GM12874 (cell line): Measurements from ENCODE around the gene CDC20.

Source experiments
- TF ChIP-seq, protein P1 (sequence below): IDR thresholded peaks from 2 replicates; pipeline ENCODE4 v1.5.1; 2011; ENCODE audit warnings: low read depth, mild to moderate bottlenecking, control low read depth, low read length, moderate library complexity; ENCODE audit not compliant: insufficient read depth

The CDC20 gene

DNA sequence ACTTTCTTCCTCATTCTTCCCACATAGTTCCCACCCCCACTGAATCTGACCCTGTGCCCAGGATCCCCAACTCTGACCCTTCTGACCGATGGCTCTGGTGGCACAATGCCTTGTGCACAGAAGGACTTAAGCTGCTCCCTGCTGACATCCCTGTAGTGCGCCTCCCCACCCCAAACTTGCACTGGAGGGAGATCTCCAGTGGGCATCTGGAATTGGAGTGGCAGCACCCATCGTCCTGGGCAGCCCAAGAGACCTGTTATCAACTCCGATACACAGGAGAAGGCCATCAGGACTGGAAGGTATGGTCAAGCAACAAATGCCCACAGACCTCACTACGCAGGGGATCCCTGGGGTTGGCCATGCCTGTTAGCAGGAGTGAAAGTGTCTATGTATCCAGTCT, 12.1 kb upstream of the CDC20 start:
- TF ChIP-seq, protein P1, sequence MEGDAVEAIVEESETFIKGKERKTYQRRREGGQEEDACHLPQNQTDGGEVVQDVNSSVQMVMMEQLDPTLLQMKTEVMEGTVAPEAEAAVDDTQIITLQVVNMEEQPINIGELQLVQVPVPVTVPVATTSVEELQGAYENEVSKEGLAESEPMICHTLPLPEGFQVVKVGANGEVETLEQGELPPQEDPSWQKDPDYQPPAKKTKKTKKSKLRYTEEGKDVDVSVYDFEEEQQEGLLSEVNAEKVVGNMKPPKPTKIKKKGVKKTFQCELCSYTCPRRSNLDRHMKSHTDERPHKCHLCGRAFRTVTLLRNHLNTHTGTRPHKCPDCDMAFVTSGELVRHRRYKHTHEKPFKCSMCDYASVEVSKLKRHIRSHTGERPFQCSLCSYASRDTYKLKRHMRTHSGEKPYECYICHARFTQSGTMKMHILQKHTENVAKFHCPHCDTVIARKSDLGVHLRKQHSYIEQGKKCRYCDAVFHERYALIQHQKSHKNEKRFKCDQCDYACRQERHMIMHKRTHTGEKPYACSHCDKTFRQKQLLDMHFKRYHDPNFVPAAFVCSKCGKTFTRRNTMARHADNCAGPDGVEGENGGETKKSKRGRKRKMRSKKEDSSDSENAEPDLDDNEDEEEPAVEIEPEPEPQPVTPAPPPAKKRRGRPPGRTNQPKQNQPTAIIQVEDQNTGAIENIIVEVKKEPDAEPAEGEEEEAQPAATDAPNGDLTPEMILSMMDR = no peak

DNA sequence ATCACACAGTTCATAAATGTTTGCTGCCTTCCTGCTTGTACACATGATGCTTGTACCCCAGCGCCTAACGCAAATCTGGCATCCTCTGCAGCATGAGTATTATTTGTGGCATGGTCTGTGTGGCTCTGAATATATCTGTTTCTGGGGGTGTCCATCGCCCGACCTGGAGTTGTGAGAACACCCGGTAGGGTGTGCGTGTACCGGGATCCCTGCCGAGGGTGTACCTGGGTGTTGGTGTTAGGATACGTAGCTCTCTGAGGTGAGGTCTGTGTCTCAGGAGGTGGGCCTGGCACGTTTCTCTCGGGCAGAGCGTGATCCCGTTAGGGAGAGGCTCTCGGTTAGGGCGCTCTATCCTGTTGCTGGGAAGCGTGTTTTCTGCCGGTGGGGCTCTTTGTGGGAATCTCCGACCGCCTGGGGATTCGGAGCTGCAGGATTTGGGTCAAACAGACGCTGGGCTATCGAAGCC, 10.4 kb upstream of the CDC20 start:
- TF ChIP-seq, protein P1 = no peak

DNA sequence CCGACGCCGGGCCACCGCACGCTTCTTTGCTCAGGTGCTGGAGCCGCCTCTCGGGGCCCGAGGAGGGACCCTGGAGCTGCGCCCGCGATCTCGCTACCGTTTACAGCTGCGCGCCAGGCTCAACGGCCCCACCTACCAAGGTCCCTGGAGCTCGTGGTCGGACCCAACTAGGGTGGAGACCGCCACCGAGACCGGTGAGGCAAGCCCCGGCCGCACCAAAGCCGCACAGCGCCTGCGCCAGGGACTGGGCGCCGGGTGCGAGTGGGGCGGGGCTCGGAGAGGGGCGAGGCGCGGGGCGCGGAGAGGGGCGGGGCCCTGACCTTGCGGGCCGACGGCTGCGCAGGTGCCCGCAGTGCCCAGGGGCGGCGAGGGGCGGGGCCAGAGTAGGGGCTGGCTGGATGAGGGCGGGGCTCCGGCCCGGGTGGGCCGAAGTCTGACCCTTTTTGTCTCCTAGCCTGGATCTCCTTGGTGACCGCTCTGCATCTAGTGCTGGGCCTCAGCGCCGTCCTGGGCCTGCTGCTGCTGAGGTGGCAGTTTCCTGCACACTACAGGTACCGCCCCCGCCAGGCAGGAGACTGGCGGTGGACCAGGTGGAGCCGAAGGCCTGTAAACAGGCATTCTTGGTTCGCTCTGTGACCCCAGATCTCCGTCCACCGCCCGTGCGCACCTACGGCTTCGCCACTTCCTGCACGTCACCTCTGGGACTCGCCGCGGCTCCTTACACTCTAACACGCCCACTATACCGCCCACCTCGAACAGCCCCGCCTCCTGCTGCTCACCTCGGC, 9.8 kb upstream of the CDC20 start:
- TF ChIP-seq, protein P1 = no peak

DNA sequence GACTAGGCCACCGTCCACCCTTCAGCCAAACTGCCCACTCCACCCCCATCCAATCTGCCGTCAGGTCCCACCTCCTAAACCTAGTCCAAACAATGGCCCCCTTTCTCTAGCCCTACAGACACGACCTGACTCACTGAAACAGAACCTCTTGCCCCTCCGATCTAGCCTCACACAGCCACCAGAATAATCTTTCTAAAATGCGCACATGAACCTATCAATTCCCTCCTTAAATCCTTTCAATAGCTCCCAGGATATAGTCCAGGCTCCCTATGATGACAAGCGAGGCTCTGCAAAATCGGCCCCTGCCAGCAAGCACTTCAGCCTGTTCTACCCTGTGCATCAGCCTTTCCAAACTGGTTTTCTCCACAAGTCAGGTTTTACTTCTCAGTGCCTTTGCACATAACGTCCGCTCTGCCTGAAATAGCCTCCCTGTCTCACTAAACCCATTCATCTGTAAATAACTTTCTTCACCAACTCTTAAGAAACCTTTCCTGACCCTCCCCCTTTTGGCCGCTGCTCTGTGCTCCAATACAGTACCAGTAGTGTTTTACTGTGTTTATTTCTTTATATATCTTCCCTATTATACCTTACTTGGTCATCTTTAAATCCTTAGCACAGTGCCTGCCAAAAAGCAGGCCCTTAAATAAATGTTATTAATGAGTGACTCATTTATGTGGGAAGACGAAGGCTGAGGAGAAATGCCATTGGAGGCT, 9.0 kb upstream of the CDC20 start:
- TF ChIP-seq, protein P1 = no peak

DNA sequence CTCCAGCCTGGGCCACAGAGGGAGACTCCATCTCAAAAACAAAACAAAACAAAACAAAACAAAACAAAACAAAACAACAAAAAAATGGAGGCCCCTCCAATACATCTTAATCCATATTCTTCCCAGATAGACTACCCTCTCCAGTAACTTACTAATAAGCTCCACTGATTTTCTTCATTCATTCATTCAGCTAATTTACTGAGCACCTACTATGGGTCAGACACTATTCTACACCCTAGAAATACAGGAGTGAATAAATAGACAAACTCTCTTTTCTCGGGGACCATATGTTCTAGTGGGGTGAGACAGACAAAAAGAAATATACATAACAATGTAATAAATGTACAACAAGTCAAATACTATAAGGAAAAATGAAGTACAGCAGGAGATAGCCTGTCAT, 7.8 kb upstream of the CDC20 start:
- TF ChIP-seq, protein P1 = no peak

DNA sequence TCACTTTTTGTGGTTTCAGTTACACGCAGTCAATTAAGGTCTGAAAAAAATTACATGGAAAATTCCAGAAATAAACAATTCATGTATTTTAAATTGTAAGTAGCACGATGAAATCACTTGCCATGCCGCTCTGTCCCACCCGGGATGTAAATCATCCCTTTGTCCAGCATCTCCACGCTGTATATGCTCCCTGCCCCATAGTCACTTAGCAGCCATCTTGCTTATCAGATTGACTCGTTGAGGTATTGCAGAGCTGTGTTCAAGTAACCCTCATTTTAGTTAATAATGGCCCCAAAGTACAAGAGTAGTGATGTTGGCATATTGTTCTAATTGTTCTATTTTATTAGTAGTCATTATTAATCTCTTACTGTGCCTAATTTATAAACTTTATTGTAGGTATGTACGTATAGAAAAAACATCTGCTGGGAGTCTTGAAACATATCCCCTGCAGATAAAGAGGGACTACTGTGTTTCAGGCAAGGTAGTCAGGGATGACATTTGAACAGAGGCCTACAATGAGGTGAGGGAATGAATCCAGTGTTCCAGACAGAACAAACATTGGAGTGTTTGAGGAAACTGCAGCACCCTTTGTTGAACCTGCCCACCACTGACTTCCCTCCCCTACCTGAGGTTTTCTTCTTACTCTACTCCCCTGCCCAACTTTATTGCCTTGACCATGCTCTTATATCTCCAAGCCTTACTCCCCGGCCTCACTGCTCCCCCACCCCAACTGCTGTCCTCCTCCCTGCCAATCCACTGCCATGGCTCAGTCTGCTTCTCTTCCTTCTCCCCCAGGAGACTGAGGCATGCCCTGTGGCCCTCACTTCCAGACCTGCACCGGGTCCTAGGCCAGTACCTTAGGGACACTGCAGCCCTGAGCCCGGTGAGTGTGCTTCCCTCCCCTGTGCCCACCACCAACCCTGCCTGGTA, 7.1 kb upstream of the CDC20 start:
- TF ChIP-seq, protein P1 = no peak

DNA sequence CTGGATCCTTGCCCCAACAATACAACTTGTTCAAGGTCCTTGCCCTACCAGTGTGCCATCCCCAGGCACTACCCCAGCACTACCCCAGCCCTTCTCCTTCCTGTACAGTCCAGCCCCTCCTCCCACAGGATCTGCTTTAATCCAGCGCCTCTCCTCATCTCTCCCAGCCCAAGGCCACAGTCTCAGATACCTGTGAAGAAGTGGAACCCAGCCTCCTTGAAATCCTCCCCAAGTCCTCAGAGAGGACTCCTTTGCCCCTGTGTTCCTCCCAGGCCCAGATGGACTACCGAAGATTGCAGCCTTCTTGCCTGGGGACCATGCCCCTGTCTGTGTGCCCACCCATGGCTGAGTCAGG, 6.5 kb upstream of the CDC20 start:
- TF ChIP-seq, protein P1 = no peak
